SK-MEL-5 (cell line): ENCODE measurements around the gene HOXB8. TPM values are rescaled to one million over a fixed set of nuclear protein-coding genes. Genes with fewer than 3 reads are reported as not detected.

Experiments used
- DNase-seq: peaks from one replicate; pipeline ENCODE4 v3.0.0-alpha.2; 2016; ENCODE audit warnings: low read depth, low spot score
- in situ Hi-C: cut with HindIII; loops from 2 replicates; pipeline ENCODE4 v1.10.0; 2016; ENCODE audit warnings: low sequenced_read_pairs, high pct_unique_total_duplicates, low pct_unique_long_range_greater_than_20kb
- total RNA-seq: library from RNA; depleted of rRNA; stranded (reverse); fragments of >200 nt; shearing (Covaris generic); gene quantifications from 2 replicates; pipeline ENCODE4 v1.2.3, GENCODE V29; 2014

The HOXB8 gene
- total RNA-seq, 1 experiment from 2014 or later, result 1.6 TPM

DNA sequence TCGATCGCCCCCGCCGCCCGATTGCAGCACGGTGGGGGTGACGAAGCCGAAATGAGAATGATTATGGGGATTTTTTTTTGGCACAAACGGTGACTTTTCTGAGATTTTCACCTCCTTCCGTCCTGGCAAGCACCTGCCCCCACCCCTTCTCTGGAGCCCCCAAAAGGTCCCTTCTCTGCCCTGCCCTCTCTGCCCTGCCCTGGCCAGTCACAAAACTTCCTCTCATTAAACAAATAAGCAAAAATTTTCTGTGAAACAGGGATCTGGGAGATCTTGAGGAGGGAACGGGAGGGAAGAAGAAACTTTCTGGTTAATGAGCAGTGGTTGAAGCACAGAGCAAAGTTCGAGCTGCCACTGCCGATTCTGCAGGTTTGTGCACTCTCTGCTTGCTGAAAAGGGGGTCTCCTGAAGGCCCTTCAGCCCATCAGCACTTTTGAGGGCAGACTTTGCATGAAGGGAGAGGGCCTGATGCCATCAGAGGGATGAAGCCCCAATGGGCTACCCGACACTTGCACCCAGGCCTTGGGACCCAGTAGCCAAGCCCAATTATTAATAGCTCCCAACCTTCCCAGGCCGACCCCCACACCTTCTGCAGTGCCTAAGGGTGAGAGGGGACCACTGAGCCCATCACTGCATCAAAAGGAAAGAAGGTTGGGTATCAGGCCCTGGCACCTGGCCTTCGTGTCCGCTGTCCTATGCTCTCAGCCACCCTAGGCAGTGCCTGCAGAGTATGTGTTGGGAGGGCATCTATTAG lies 1.0 kb upstream of the HOXB8 start:
- in situ Hi-C loops, result no loop called here
- DNase-seq, result no peak

DNA sequence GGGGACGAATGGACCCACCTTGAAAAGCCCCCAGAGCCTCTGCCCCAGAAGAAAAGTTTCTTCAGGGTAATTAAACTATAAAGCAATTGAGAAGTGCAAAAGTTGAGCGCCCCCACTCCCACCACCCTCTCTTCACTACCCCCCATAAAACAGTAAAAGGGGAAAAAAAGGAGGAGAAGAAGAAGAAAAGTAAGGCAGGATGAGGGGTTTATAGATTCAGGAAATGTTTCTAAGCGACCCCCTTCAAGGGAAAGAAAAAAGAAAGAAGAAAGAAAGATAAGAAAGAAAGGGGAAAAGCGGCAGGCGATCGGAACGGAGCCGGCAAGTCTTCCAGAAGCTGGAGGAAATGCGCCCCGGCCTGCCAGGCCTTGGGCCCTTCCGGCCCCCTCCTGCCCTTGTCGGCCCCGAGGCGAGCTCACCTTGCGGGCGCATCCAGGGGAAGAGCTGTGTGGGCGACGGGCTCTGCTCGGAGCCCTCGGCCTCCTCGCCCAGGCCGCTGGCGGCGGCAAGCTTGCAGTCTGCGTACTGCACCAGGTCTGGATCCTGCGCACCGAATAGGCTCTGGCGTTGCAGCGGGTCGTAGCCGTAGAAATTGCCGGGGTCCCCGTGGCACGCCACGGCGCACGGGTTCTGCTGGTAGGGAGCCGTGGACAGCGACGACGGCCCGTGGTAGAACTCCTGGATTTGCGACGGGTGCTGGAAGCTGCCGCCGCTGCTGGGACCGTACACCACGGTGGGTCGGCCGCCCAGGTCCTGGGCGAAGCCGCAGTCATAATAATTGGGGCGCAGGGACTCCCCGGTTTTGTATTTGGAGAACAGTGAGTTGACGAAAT lies 1.0 kb downstream of the HOXB8 start:
- in situ Hi-C loops, result no loop called here

DNA sequence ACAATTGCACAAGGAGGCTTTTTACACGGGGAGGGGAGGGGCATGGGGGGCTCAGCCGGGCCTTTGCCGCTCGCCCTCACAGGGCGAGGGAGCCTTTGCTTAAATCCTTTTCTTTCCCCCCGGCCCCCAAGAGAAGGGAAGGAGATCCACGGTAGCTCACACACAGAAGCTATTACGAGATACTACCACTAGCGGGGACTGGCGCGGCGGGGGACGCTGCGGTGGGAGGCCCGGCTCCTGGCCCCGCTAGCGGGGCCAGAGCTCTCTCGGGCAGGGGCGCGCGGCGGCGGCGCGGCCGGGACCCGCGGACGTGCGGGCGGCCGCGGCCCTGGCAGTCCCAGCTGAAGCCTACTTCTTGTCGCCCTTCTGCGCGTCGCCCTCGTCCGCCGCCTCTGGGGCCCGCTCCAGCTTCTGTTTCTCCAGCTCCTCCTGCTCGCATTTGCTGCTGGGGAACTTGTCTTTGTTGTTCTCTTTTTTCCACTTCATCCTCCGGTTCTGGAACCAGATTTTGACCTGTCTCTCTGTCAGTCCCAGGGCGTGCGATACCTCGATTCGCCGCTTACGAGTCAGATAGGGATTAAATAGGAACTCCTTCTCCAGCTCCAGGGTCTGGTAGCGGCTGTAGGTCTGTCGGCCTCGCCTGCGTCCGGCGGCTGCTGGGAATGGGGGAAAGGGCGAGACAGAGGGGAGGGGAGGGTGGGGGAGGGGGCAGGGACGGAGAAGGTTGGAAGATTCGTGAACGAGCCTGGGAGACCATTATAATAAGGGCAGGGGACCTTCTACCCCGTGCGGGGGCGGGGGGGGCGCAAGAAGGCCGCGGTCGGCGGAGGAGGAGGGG lies 2.0 kb downstream of the HOXB8 start:
- in situ Hi-C loops, result no loop called here
- peak; percentile 66 for DNase-seq

More for the DNA sequence above, 1.0 kb downstream of the HOXB8 start:
- DNase-seq, result no peak

GRCh38 chr17:48612456-48612853 lies 2.6 kb downstream of the HOXB8 start:
- in situ Hi-C loops, result no loop called here
- peak; percentile 17 for DNase-seq

GRCh38 chr17:48611681-48612455 lies 3.2 kb downstream of the HOXB8 start:
- DNase-seq, result peak; percentile 43

GRCh38 chr17:48611213-48611612 lies 3.9 kb downstream of the HOXB8 start:
- in situ Hi-C loops, result no loop called here
- DNase-seq, result peak; percentile 40

More at GRCh38 chr17:48611681-48612455, 3.2 kb downstream of the HOXB8 start:
- in situ Hi-C loops, result no loop called here

DNA sequence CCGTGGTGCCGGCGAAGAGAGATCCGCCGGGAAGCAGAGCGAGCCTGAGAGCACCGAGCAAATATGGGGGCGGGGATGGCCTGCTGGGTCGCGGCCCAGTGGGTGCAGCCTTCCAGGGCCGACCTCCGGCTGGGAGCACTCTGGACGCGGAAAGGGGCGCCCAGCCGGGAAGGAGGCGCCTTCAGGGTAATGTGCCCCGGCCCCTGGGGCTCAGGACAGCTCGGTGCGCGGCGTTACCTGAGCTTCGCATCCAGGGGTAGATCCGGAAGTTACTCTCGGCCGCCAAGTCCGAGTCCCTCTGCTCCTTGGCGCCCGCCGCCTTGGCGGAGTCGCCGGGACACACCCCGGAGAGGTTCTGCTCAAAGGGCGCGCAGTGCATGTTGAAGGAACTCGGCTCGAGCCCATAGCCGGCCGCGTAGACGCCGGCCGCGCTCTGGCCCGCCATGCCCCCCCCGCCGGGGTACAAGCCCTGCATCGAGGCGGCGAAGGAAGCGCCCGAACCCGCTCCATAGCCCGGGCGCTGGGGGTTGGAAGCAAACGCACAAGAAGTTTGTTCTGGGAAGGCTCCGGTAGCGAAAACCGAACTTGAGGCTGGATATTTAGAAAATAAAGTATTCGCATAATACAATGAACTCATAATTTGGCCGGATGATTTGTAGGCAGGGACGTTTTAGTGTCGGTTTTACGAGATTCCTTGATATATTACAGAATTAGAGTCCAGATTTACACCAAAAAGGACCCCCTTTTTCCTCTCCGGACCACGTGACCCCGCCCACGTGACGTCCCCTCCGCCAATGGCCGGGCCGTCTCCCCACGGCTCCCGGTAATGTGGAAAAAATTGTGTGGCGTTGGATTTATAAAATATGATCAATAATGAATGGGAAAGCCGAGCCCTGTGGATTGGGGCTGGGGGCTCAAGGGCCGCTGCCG lies 4.5 kb downstream of the HOXB8 start, which contains the start of gene HOXB7:
HOXB7 (minus strand) TSS at position 736 of the 930 bp plus-strand sequence; CDS start at position 637, 99 bp downstream.
- in situ Hi-C loops, result no loop called here
- peak; percentile 70 for DNase-seq

DNA sequence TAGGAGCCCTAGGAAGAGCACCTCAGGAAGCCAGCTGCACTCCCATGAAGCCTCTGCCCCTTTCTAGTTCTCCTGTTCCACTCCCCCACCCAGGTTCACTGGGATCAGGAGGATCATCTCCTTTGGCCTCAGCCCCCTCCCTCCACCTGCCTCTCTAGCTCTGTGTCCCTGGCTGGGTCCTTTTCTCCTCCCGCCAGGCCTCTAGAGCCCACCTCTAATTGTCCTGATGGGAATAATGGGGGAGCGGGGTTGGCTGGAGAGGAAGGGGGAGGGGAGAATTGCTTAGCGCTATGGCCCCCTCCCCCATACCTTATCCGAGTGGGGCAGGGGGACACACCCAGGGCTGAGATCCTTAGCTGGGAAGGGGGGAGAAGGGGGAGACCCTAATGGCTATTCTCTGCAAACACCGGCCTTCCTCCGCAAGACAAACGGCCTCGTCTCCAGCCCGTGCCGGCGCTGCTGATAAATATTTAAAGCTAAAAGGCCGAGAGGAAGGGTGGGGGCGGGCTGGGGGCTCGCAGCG lies 5.3 kb downstream of the HOXB8 start:
- in situ Hi-C loops, result no loop called here

DNA sequence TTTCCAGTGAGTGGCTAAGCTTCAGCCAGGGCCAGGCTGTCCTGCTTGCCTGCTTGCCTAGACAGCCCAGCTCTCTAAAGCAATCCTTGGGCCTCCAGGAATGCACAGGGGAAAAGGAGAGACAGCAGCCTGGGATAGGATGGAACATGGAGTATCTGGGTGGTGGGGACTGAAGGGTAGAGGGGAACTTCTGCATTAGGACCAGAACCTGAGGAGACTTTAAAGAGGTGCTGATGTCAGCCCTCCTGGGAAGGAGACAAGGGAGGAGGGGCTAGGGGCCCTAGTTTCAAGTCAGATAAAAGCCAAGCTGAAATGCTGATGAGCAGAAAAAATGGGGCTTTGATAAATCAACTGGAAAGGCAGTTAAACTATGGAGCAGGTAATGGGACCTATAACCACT lies 6.1 kb downstream of the HOXB8 start:
- no peak for DNase-seq
- in situ Hi-C loops, result no loop called here

More for the DNA sequence above, 5.3 kb downstream of the HOXB8 start:
- no peak for DNase-seq

GRCh38 chr17:48608494-48608834 lies 6.6 kb downstream of the HOXB8 start:
- no peak for DNase-seq
- in situ Hi-C loops, result no loop called here

- in situ Hi-C loops, result no loop called here
- DNase-seq, result no peak
Observed at GRCh38 chr17:48606892-48607614, 8.0 kb downstream of the HOXB8 start.

- in situ Hi-C loops, result no loop called here
Observed at GRCh38 chr17:48605991-48606891, 8.9 kb downstream of the HOXB8 start.

DNA sequence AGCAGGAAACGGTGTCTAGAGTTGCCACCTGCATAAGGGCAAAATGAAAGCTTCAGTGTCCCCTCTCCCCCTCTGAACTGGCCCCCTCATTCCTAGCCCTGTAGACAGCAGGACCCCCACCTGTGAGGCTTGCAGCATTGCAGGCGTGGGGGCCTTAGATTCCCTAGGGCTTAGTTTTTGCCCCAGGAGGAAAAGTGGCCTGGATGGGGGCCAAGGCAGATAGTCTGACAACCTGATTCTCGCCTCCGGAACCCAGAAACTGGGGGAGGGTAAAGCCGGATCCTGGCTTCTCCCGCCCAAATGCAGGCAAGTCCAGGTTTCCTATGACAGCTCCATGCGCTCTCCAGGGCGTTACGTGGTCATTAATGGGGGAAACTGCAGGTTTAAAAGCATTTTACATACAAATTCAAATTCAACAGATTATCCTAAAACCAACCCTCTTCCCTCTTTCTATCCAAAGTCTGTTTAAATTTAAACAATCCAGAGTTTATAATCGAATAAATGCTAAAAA lies 9.6 kb downstream of the HOXB8 start:
- no peak for DNase-seq
- in situ Hi-C loops, result no loop called here

More at GRCh38 chr17:48605991-48606891, 8.9 kb downstream of the HOXB8 start:
- no peak for DNase-seq

- in situ Hi-C loops, result no loop called here
- peak; percentile 58 for DNase-seq
Observed at GRCh38 chr17:48604770-48605329, 10.2 kb downstream of the HOXB8 start, which contains the start of gene HOXB6. TSS of gene HOXB6 (minus strand) at chr17:48604986. CDS start at chr17:48598150, 6,836 bp downstream.
